GM18526 (cell line): ENCODE data around the gene ARMC10.

Source experiments
- POLR2A ChIP-seq: IDR thresholded peaks from 3 replicates; pipeline ENCODE4 v1.6.1; 2011; ENCODE audit not compliant: insufficient read length; ENCODE audit errors: extremely low read depth

Gene ARMC10

DNA sequence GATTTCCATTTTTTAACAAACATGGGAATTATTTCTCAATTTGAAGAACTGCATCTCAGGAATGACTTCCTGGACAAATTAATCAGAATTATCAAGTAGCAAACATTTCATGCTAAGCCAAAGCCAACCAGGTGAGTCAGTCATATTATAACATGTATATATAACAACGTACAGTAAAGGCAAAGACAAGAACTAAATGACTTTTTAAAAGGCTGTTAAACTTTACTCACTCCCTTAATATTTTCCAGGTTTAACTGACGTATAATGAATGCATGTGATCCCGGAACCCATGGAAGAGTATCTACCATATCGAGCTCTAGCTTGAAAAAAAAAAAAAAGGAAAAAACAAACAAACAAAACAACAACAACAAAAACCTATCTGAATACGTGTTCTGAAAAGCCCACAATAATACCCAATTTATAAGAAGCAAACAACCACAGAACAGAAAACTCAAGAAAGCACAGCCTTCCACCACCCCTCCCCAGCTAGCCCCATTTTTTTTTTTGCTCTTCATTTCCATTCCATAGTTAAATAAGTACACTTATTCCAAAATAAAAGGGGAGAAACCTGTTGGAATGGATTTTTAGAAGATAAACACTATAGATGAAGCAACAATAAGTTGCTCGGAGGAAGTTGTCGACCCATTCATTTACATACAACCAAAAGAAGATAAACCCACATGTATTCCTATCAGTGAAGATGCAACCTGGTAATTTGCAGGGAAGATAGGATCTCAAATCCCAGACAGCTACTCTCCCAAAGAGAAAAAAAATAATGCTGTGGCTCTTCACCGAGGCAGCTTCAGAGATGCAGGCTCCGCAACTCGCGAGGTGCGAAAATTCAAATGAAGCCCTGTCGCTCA, 73.4 kb downstream of the ARMC10 start:
- no peak for TF ChIP-seq POLR2A
